ENCODE data around the gene PNPT1. TPM values are rescaled to one million over a fixed set of nuclear protein-coding genes. Genes with fewer than 3 reads are reported as not detected.

The PNPT1 gene
- total and polyA plus RNA-seq, 2 of the 13 experiments (the other 11 are each of a cell fraction or from before 2014, with no cell fraction given) = 23.4 to 61.0 TPM

DNA sequence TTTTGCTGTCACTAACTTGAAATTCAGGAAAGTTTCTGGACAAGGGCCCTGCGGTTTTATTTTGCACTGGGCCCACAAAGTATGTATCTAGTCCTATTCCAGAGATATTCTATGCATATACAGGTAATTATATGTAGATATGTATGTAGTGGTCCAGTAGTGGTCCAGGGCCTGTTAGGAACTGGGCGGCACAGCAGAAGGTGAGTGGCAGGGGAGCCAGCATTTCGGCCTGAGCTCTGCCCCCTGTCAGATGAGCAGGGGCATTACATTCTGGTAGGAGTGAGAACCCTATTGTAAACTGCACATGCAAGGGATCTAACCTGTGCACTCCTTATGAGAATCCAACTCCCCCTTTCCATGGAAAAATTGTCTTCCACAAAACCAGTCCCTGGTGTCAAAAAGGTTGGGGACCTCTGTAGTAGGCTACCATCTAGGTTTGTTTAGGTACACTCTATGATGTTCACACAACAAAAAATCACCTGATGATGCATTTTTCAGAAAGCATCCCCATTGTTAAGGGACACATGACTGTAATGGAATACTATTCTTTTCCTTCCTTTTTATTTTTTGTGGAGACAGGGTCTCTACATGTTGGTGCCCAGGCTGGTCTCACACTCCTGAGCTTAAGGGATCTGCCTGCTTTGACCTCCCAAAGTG lies 73.4 kb downstream of the PNPT1 start (continued):
- TF ChIP-seq, protein P1, sequence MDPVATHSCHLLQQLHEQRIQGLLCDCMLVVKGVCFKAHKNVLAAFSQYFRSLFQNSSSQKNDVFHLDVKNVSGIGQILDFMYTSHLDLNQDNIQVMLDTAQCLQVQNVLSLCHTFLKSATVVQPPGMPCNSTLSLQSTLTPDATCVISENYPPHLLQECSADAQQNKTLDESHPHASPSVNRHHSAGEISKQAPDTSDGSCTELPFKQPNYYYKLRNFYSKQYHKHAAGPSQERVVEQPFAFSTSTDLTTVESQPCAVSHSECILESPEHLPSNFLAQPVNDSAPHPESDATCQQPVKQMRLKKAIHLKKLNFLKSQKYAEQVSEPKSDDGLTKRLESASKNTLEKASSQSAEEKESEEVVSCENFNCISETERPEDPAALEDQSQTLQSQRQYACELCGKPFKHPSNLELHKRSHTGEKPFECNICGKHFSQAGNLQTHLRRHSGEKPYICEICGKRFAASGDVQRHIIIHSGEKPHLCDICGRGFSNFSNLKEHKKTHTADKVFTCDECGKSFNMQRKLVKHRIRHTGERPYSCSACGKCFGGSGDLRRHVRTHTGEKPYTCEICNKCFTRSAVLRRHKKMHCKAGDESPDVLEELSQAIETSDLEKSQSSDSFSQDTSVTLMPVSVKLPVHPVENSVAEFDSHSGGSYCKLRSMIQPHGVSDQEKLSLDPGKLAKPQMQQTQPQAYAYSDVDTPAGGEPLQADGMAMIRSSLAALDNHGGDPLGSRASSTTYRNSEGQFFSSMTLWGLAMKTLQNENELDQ (CRISPR knock-in tag; IDR thresholded peaks at IDR 0.05; ENCODE audit: borderline replicate concordance) = no peak
- TF ChIP-seq KDM5A (IDR thresholded peaks at IDR 0.05; ENCODE audit: borderline replicate concordance, low read length) (no peak), ZNF441 (CRISPR knock-in tag; IDR thresholded peaks at IDR 0.05; ENCODE audit: borderline replicate concordance) (no peak), ZNF225 (CRISPR knock-in tag; IDR thresholded peaks at IDR 0.05) (no peak), CHD2 (IDR thresholded peaks at IDR 0.05; ENCODE audit: low read depth, low read length) (no peak), NFE2 (CRISPR knock-in tag; IDR thresholded peaks at IDR 0.05) (no peak), SMYD3 (CRISPR knock-in tag; IDR thresholded peaks at IDR 0.05) (no peak), GATAD2A (CRISPR knock-in tag; IDR thresholded peaks at IDR 0.05) (0 out of 2 replicates have a peak, but pooled peaks have one; percentile 28), ZNF678 (CRISPR knock-in tag; IDR thresholded peaks at IDR 0.05) (no peak), KLF9 (CRISPR knock-in tag; IDR thresholded peaks at IDR 0.05; ENCODE audit: low read depth) (no peak), ZSCAN29 (CRISPR knock-in tag; conservative IDR thresholded peaks at IDR 0.05) (no peak), NRL (CRISPR knock-in tag; IDR thresholded peaks at IDR 0.05; ENCODE audit: borderline replicate concordance) (no peak), ZBTB40 (IDR thresholded peaks at IDR 0.05) (no peak), ZBTB40 (CRISPR knock-in tag; IDR thresholded peaks at IDR 0.05) (no peak)
- TF ChIP-seq, protein P2, sequence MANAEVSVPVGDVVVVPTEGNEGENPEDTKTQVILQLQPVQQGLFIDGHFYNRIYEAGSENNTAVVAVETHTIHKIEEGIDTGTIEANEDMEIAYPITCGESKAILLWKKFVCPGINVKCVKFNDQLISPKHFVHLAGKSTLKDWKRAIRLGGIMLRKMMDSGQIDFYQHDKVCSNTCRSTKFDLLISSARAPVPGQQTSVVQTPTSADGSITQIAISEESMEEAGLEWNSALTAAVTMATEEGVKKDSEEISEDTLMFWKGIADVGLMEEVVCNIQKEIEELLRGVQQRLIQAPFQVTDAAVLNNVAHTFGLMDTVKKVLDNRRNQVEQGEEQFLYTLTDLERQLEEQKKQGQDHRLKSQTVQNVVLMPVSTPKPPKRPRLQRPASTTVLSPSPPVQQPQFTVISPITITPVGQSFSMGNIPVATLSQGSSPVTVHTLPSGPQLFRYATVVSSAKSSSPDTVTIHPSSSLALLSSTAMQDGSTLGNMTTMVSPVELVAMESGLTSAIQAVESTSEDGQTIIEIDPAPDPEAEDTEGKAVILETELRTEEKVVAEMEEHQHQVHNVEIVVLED (CRISPR knock-in tag; IDR thresholded peaks at IDR 0.05; ENCODE audit: borderline replicate concordance) = no peak
- TF ChIP-seq, protein P3, sequence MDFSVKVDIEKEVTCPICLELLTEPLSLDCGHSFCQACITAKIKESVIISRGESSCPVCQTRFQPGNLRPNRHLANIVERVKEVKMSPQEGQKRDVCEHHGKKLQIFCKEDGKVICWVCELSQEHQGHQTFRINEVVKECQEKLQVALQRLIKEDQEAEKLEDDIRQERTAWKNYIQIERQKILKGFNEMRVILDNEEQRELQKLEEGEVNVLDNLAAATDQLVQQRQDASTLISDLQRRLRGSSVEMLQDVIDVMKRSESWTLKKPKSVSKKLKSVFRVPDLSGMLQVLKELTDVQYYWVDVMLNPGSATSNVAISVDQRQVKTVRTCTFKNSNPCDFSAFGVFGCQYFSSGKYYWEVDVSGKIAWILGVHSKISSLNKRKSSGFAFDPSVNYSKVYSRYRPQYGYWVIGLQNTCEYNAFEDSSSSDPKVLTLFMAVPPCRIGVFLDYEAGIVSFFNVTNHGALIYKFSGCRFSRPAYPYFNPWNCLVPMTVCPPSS (IDR thresholded peaks at IDR 0.05) = no peak
